ENCODE results near the gene TIMM10. TPM values are rescaled to one million over a fixed set of nuclear protein-coding genes. Genes with fewer than 3 reads are reported as not detected.

The TIMM10 gene
- total RNA-seq, 1 experiment from 2014 or later: 233 TPM

- Histone ChIP-seq H3K27ac (ENCODE audit: low read length) (no peak overlapping the region), H3K9me3 (ENCODE audit: low read length) (no peaks in the 10 kb centered on the region), H3K9ac (ENCODE audit: low read length) (no peak overlapping the region), H3K9me2 (replicated peaks; ENCODE audit: low read length) (no peaks in the 10 kb centered on the region), H3F3A (ENCODE audit: low read length, unreplicated experiment) (no peaks in the 10 kb centered on the region), H4K20me1 (ENCODE audit: low read length) (no peaks in the 10 kb centered on the region), H3K79me2 (ENCODE audit: low read length) (no peaks in the 10 kb centered on the region), H3K4me1 (ENCODE audit: insufficient read depth, low read length) (peaks cover 16% of the 10 kb centered on the region), H3K36me3 (ENCODE audit: low read depth, low read length) (no peaks in the 10 kb centered on the region), H3K4me2 (ENCODE audit: low read length) (no peak overlapping the region), H2AFZ (ENCODE audit: low read length) (no peak overlapping the region), H3K27me3 (ENCODE audit: low read length) (no peaks in the 10 kb centered on the region), H3K4me3 (ENCODE audit: low read length) (no peak overlapping the region)
- ATAC-seq (no peak), DNase-seq (no peak)
- TF ChIP-seq EZH2 (IDR thresholded peaks at IDR 0.05; ENCODE audit: low read length, unreplicated experiment): no peak
- TF ChIP-seq EZH2phosphoT487 (IDR thresholded peaks at IDR 0.05; ENCODE audit: borderline replicate concordance, low read length): no peak
- TF ChIP-seq CTCF (conservative IDR thresholded peaks at IDR 0.05; ENCODE audit: low read depth, low read length): no peak
- CTCF ChIA-PET: no interaction called here
- no TSS peak for BruUV-seq (replicated peaks)
- POLR2A ChIA-PET (ENCODE audit: unreplicated experiment): no interaction called here
- intact Hi-C loops (cut with micrococcal nuclease): loop anchor here (10.0 kb wide), 1 partner anchor 137 kb away; no protein-coding TSS in a partner anchor
Measured at GRCh38 chr11:57481315-57481714, 49.2 kb downstream of the TIMM10 start.

DNA sequence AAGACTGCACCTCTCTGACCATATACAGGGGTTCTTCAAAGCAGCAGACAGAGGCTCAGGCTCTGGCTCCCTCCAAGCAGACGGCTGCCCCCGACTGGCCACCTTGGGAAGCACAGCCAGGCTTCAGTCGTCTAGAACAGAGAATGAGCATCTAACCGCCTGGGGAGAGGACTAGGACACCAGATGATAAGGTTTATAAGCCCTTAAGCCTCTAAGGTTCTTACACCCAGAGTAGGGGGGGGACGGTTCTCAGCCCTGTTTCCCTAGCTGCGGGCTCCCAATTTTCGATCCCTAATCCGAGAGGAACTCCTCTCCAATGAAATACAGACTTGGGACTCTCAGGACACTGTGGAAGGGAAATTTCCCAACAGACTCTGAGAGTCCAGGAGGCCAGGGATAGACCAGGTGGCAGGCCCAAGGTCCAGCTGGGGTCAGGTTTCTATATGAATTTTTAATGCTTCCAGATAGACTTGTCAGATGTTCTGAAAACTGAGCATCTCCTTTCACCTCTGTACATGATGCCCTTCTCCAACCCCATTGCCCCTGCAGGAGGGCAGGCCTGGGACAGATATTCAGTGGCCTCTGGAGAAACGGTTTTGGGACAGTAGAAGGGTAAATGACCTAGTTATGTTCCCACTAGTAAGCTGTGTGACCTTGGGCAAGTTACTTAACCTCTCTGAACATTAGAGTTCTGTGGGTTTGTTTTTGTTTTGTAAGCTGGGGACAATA, 50.0 kb downstream of the TIMM10 start:
- TF ChIP-seq EZH2phosphoT487 (IDR thresholded peaks at IDR 0.05; ENCODE audit: borderline replicate concordance, low read length) (no peak), CTCF (conservative IDR thresholded peaks at IDR 0.05; ENCODE audit: low read depth, low read length) (peak; percentile 93), EZH2 (IDR thresholded peaks at IDR 0.05; ENCODE audit: low read length, unreplicated experiment) (no peak)
- Histone ChIP-seq H3K9me2 (replicated peaks; ENCODE audit: low read length) (no peaks in the 10 kb centered on the region), H3K4me3 (ENCODE audit: low read length) (no peak overlapping the region), H3K79me2 (ENCODE audit: low read length) (no peaks in the 10 kb centered on the region), H3K9ac (ENCODE audit: low read length) (no peak overlapping the region), H3K9me3 (ENCODE audit: low read length) (no peaks in the 10 kb centered on the region), H3K36me3 (ENCODE audit: low read depth, low read length) (no peaks in the 10 kb centered on the region), H3K4me2 (ENCODE audit: low read length) (no peak overlapping the region), H2AFZ (ENCODE audit: low read length) (no peak overlapping the region), H4K20me1 (ENCODE audit: low read length) (no peaks in the 10 kb centered on the region), H3F3A (ENCODE audit: low read length, unreplicated experiment) (no peaks in the 10 kb centered on the region), H3K27ac (ENCODE audit: low read length) (no peak overlapping the region), H3K27me3 (ENCODE audit: low read length) (no peaks in the 10 kb centered on the region), H3K4me1 (ENCODE audit: insufficient read depth, low read length) (peaks cover 23% of the 10 kb centered on the region)
- intact Hi-C loops (cut with micrococcal nuclease): loop anchor here (1.0 to 10.0 kb wide), 2 partner anchors 23 to 136 kb away; no protein-coding TSS in a partner anchor
- no TSS peak for BruUV-seq (replicated peaks)
- POLR2A ChIA-PET (ENCODE audit: unreplicated experiment): no interaction called here
- CTCF ChIA-PET: interaction anchor here (0.7 kb wide), 2 partner anchors 67 to 135 kb away, joined by 3 read pairs; no protein-coding TSS in a partner anchor
- peak; percentile 31; the same call in 1 of the 2 replicates for ATAC-seq
- DNase-seq: peak; percentile 80

GRCh38 chr11:57479911-57480310, 50.6 kb downstream of the TIMM10 start:
- H3K4me2 ChIP-seq (ENCODE audit: low read length): no peak overlapping the region
- no TSS peak for BruUV-seq (replicated peaks)
- ATAC-seq: no peak
- DNase-seq: no peak
- H3K79me2 ChIP-seq (ENCODE audit: low read length): no peaks in the 10 kb centered on the region
- no peaks in the 10 kb centered on the region for H3K36me3 ChIP-seq (ENCODE audit: low read depth, low read length)
- ChIA-PET CTCF (interaction anchor here (0.7 kb wide), 1 partner anchor 134 kb away, joined by 3 read pairs; no protein-coding TSS in a partner anchor), POLR2A (ENCODE audit: unreplicated experiment) (no interaction called here)
- TF ChIP-seq EZH2phosphoT487 (IDR thresholded peaks at IDR 0.05; ENCODE audit: borderline replicate concordance, low read length) (no peak), CTCF (conservative IDR thresholded peaks at IDR 0.05; ENCODE audit: low read depth, low read length) (no peak), EZH2 (IDR thresholded peaks at IDR 0.05; ENCODE audit: low read length, unreplicated experiment) (no peak)
- no peaks in the 10 kb centered on the region for H3F3A ChIP-seq (ENCODE audit: low read length, unreplicated experiment)
- no peaks in the 10 kb centered on the region for H3K9me2 ChIP-seq (replicated peaks; ENCODE audit: low read length)
- H3K9me3 ChIP-seq (ENCODE audit: low read length): no peaks in the 10 kb centered on the region
- H2AFZ ChIP-seq (ENCODE audit: low read length): no peak overlapping the region
- H3K4me1 ChIP-seq (ENCODE audit: insufficient read depth, low read length): peaks cover 29% of the 10 kb centered on the region
- intact Hi-C loops (cut with micrococcal nuclease): loop anchor here (1.0 to 10.0 kb wide), 3 partner anchors 23 to 135 kb away; no protein-coding TSS in a partner anchor
- H4K20me1 ChIP-seq (ENCODE audit: low read length): no peaks in the 10 kb centered on the region
- no peak overlapping the region for H3K9ac ChIP-seq (ENCODE audit: low read length)
- no peak overlapping the region for H3K27ac ChIP-seq (ENCODE audit: low read length)
- no peaks in the 10 kb centered on the region for H3K27me3 ChIP-seq (ENCODE audit: low read length)
- H3K4me3 ChIP-seq (ENCODE audit: low read length): no peak overlapping the region

Measured in PC-3 (cell line).